HK-2 (cell line): Measurements from ENCODE around the gene ERMP1.
"Not testable (repeated sequence)": the region's sequence is repeated elsewhere in the genome, so short reads cannot be mapped to it uniquely, and the experiment has no call there.

Experiments used
- DNase-seq: peaks from one replicate; pipeline ENCODE4 v3.0.0-alpha.2; 2018; ENCODE audit not compliant: unreplicated experiment

Gene ERMP1

DNA sequence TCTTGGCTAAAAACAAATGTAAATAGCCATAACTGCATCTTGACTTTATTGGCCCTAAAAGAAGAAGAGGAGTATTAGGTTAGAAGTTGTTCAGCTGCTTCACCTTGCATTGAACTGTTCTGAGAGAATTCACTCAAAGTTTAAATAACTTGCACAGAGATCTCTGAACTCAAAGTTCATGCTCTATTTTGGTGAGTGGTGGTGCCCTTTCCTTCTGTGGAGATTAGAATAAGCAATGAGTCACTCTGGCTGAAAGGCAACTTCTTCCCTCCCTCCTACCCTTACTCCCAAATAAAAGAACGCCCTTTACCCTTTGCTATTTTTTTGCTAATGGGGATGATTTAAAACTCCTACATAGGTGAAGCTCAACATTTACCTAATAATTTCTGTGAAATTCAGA is 48.9 kb downstream of the ERMP1 start:
- no peak for DNase-seq

DNA sequence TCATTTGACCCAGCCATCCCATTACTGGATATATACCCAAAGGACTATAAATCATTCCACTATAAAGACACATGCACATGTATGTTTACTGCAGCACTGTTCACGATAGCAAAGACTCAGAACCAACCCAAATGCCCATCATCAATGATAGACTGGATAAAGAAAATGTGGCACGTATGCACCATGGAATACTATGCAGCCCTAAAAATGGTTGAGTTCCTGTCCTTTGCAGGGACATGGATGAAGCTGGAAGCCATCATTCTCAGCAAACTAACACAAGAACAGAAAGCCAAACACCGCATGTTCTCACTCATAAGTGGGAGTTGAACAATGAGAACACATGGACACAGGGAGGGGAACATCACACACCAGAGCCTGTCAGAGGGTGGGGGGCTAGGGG is 49.5 kb downstream of the ERMP1 start:
- not testable (repeated sequence) for DNase-seq

DNA sequence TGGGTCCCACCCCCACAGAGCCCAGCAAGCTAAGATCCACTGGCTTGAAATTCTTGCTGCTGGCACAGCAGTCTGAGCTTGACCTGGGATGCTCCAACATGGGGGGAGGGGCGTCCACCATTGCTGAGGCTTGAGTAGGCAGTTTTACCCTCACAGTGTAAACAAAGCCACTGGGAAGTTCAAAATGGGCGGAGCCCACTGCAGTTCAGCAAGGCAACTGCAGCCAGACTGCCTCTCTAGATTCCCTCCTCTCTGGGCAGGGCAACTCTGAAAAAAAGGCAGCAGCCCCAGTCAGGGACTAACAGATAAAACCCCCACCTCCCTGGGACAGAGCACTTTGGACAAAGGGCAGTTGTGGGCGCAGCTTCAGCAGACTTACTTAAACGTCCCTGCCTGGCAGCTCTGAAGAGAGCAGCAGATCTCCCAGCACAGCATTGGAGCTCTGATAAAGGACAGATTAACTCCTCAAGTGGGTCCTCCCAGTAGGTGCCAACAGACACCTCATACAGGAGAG is 53.2 kb downstream of the ERMP1 start:
- DNase-seq, result not testable (repeated sequence)

DNA sequence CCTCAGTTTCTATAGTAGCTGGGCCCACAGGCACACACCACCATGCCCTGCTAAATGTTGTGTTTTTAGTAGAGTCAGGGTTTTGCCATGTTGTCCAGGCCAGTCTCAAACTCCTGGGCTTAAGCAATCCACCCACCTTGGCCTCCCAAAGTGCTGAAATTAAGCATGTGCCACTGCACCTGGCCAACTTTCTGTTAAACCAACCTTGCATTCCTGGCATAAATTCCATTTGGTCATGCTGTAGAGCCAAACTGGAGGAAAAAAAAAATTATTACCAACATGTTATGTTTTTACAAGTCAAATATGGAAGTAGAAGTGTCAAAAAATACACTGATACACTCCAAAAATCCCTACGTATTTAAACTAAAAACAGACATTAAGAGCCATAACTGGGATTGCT is 54.1 kb downstream of the ERMP1 start:
- no peak for DNase-seq

DNA sequence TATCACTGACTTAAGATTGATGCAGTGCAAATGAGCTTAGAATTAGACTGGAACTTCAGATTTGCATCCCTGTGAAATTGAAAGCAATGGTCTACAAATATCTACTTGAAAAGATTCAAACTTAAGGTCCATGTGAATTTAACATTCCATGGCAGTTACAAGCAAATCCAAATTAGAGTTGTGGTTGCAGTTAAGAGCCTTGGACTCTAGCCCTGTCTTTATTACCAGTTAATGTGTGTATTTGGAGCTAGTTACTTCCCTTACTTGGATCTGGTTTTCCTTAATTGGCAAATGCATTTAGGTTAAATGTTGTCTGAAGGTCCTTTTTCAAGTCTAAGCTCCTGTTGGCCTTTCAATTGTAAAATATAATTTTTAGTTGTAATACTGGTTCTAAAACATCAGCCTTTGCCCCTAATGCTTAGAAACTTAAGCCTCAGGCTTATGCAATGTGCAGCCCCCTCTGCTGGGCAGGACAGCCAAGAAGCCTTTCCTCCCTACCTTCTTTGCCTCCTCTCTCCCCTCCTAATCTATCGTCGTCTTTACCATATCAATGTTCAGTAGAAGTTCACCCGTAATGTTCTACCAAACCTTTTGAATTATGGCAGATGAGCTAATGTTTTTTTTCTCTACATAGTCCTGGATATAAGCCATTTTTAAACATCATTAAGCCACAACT is 59.5 kb downstream of the ERMP1 start:
- no peak for DNase-seq

DNA sequence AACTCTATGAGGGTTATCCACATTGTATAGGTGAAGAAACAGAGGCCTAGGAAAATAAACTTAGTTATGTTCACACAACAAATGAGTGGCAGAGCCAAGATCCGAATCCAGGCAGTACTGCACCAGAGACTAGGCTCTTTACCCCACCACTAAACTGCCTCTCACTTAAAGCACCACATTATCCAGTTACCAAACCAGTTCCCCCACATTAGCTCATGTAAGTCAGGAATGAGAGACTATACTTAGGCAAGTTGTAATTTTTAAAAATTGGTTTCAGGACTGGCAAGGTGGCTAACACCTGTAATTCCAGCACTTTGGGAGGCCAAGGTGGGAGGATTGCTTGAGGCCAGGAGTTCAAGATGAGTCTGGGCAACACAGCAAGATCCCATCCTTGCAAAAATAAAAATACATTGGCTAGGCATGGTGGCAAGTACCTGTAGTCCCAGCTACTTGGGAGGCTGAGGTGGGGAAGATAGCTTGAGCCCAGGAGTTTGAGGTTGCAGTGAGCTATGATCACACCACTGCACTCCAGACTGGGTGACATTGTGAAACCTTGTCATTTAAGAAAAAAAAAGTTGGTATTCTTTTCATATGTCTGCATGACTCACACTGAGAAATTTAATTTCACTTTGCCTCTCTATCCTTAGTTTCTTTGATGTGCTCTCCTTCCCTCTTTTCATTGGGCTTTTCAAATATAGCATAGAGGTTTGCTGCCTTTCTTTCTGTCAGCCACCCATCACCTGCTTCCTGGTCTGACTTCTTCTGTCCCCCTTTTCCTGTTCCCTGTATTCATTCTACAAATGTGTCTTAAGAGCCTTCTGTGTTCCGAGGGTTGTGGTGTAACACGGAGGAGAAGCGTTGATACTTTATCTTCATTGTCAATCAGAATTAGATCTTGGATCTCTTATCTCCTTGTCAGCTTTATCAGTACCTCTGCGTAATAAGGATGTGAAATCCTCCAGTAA is 64.7 kb downstream of the ERMP1 start:
- no peak for DNase-seq

DNA sequence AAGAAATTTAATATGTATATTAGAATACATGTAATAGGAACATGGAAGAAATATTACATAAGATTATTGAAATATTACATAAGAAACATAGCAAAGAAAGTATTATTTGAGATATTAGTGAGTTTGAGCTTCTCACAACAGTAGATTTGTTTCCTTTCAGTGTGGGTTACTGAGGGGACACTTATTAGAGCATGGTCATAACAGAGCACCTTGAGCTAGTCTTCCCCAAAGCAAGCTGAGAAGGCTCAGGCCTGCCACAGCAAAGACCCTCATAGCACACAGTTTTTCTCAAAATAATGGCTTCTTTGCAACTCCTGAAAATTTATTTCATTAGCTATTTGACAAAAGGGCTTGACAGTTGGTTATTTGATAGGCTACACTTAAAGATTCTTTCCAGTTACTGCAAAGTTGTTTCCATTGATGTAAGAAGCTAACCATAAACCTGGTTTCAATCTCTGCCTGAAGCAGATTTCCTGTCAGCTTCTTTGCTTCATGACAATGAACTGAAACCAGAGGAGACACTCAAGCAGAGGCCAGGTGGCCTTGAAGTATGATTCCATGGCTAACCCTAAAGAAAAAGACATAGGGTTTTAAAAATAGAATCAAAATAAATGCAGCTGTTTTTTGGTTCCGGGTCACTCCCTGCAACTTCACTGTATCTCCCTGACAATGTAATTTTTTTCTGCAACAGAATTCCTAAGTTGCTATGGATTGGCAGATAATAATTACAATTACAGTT is 68.6 kb downstream of the ERMP1 start:
- no peak for DNase-seq

DNA sequence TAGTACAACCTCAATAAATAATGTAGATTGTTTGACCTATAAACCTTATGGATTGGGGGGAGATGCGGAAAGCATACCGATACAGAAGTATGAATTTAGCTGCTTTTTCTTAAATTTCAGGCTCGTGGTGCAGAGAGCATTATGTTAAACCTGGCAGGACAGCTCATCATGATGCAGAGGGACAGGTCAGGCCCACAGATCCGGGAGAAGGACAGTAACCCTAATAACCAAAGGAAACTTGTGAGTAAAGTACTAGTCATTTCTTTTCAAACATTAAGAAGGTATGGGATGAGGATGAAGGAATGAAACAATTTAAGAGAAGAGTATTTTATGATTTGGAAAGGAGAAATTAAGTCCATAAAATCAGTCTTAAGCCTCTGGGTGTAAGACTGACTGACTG is 70.5 kb downstream of the ERMP1 start:
- DNase-seq, result no peak

DNA sequence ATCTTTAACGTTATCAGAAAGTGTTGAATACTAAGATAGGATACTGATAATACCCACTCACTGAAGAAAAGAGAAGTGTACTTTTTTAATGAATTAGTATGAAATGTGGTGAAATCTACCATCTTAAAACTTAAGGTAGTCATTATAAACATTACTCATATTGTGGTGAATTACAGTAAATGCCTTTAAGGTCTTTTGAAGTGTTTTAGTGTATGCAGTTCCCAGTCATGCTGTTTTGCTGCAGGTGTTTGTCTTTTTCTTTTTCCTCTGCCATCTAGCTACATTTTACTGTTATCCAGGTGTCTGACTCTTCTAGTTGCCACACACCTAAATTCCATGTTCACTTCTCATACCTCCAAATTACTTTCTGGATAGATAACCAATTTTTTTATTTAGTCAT is 72.6 kb downstream of the ERMP1 start:
- DNase-seq, result no peak

DNA sequence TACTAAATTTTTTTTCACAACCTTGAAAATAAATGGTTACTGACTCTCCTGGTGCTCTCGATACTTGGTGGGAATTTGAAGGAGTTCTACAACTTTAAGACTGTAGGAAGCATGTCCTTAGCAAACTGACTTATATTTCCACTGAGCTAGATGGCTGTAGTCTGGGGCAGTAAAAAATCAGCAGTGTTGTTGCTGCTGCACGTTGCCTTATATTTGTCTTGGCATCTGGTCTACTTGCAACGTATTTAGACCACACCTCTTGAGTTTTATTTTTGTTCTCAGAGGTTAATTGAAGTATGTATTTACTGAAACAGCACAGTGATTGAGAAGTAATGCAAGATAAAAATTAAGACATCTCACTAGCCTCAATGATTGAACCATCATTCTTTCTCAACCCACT is 76.3 kb downstream of the ERMP1 start:
- DNase-seq, result no peak

DNA sequence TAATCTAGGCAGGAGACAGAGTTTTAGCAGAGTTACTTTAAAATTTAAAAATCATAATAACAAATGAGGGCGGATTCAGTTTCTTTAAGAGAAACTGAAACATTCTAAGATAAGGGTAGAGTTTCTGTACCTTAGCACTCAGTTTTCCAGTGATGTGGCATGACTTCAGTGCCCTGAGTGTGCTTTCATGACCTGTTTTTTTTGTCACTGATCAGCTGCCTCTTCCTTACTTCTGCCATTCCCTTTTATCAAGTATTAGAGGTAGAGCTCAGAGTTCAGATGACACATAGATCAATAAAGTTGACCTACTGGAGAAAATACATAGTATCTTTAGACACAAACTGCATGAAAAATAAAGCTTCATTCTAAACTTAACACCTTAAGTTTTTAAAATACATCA is 82.3 kb downstream of the ERMP1 start:
- no peak for DNase-seq

DNA sequence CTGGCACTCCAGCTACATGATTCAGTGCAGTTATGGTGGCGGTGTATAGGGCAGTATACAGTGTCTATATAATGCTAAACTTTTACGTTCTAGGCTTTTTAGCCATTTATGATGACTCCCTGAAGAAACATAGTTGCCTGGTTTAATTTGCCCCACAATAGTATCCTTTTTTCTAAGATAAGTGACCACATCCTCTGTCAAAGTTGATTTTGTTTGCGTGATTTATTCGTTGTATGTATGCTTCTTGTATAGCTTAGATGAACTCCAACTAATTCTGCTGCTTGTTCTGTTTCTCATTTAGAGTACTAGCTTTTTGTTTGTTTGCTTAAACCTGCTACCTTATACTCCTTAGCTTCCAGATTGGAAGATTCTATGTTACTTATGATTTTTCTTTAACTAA is 83.6 kb downstream of the ERMP1 start:
- DNase-seq, result no peak

DNA sequence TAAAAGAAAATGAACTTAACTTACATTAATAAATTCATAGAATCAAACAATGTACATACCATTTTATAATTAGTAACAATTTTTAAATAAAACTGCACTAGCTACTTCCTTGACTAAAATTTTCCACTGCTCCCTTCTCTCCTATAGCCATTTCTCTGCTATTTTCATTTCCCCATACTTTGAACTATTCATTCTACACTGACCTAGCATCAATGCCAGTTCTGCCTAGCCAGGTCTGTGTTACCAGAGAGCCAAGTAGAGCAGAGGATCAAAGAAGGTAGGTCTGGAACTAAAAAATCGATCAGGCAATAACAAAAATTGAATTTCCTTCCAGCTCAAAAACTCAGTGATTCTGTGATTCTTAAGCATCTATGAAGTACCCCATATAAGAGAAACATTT is 84.5 kb downstream of the ERMP1 start:
- no peak for DNase-seq

DNA sequence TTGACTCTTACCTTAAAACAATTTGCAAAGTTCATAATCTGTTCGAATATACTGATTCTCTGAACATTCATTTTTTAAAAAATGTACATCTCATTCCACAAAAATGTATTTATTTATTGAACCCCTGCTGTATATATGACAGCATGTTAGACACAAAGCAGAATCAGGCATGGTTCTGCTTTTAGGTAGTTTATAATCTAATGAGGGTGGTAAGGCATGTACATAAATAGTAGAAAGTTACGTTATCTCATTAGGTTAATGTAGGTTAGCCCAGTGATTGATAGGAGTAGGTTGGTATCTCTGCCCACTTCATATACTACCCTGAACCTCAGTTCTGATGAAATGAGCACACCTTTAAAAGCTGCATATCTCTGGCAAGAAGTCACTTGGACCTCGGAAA is 89.8 kb downstream of the ERMP1 start:
- DNase-seq, result no peak

DNA sequence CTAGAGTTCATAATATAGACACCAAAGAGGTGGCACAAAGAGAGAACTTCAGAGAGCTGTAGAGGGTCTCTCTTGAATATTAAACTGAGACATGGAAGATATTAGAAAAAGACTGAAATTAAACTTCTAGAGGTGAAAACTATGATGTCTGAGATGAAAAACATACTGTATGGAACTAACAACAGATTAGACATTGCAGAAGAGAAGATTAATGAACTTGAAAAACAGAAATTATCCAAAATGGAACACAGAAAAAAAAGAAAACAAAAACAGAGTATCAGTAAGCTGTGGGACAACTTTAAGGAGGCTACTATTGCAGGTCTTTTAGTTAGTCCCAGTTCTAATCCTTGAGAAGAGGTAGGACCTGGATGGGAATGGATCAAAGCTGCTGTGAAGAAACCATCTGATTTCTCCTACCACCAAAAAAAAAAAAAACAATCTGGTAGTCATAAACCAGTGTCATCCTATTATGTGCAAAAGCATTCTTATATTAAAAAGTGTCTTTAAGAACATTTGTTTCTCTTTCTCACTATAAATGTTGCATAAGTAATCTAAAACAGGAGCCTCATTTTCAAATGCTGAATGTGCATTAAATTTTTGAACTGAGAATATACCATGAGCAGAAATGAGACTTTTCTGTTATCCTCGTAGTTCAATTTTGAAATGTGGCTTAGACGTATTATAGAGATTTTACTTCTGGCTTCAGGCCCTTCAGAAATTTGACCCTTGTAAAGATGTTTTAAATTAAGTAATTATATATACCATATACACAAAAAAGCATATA is 96.2 kb downstream of the ERMP1 start:
- no peak for DNase-seq

DNA sequence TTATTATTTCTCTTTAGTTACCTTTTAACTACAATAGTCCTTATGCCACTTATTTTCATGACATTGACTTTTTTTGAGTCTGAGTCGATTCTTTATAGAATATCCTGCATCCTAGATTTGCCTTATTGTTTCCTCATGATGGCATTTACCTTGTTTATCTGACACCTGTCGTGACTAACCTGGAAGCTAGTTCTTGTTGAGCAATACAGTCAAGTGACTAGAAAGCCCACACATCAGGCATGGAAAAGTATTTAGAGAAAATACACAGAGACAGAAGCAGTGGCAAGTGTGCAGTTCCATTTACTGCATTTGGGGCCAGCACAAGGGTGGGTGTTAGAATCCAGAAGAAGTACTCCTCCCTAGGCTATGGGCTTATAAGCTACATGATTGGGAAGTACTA is 97.8 kb downstream of the ERMP1 start:
- no peak for DNase-seq
